ENCODE data around the gene ASF1A. TPM values are rescaled to one million over a fixed set of nuclear protein-coding genes. Genes with fewer than 3 reads are reported as not detected.

The ASF1A gene
- total RNA-seq, 2 experiments from 2014 or later: 37.3 to 46.0 TPM

GRCh38 chr6:118877806-118878205 is 16.1 kb upstream of the ASF1A start:
- DNase-seq (ENCODE audit: low spot score): no peak
- H3K4me3 ChIP-seq (ENCODE audit: low read depth, low read length, poor library complexity, severe bottlenecking): no peak overlapping the region
- POLR2A ChIA-PET: no interaction called here
- no peak overlapping the region for H3K4me2 ChIP-seq (ENCODE audit: low read length)
- H3K4me1 ChIP-seq (ENCODE audit: insufficient read depth, low read length, poor library complexity, severe bottlenecking): peaks cover 29% of the 10 kb centered on the region
- H3K9me3 ChIP-seq (ENCODE audit: low read length): no peaks in the 10 kb centered on the region
- no peaks in the 10 kb centered on the region for H4K20me1 ChIP-seq (ENCODE audit: insufficient read depth, low read length)
- TF ChIP-seq EZH2phosphoT487 (IDR thresholded peaks at IDR 0.05; ENCODE audit: borderline replicate concordance, low read depth, low read length) (no peak), CTCF (conservative IDR thresholded peaks at IDR 0.05; ENCODE audit: low read length) (no peak)
- H3K27ac ChIP-seq (ENCODE audit: low read depth, low read length, poor library complexity, severe bottlenecking): no peak overlapping the region
- intact Hi-C loops (cut with micrococcal nuclease; ENCODE audit: unreplicated experiment): no loop called here
- H3K79me2 ChIP-seq (ENCODE audit: insufficient read depth, low read depth, low read length): peaks cover 37% of the 10 kb centered on the region; the same call in 1 of the 2 replicates
- peaks cover 8% of the 10 kb centered on the region; the same call in 1 of the 2 replicates for H3K36me3 ChIP-seq (ENCODE audit: insufficient read depth, low read length)
- BruUV-seq (replicated peaks): no TSS peak
- CTCF ChIA-PET (ENCODE audit: unreplicated experiment): no interaction called here
- no peak overlapping the region for H2AFZ ChIP-seq (ENCODE audit: low read length)
- H3K9me2 ChIP-seq (ENCODE audit: insufficient read depth, low read length): no peaks in the 10 kb centered on the region

GRCh38 chr6:118881440-118882313 is 12.3 kb upstream of the ASF1A start:
- Histone ChIP-seq H3K79me2 (ENCODE audit: insufficient read depth, low read depth, low read length) (peaks cover 56% of the 10 kb centered on the region; the same call in 1 of the 2 replicates), H2AFZ (ENCODE audit: low read length) (peak overlapping the region; percentile 24; the same call in 1 of the 2 replicates), H3K4me1 (ENCODE audit: insufficient read depth, low read length, poor library complexity, severe bottlenecking) (peaks cover 46% of the 10 kb centered on the region), H3K9me3 (ENCODE audit: low read length) (no peaks in the 10 kb centered on the region), H4K20me1 (ENCODE audit: insufficient read depth, low read length) (no peaks in the 10 kb centered on the region), H3K36me3 (ENCODE audit: insufficient read depth, low read length) (0 out of 2 replicates have a peak, but pooled peaks cover 4% of the 10 kb centered on the region), H3K4me2 (ENCODE audit: low read length) (peak overlapping the region; percentile 80), H3K9me2 (ENCODE audit: insufficient read depth, low read length) (no peaks in the 10 kb centered on the region), H3K4me3 (ENCODE audit: low read depth, low read length, poor library complexity, severe bottlenecking) (peak overlapping the region; percentile 53), H3K27ac (ENCODE audit: low read depth, low read length, poor library complexity, severe bottlenecking) (peak overlapping the region; percentile 58)
- ChIA-PET CTCF (ENCODE audit: unreplicated experiment) (interaction anchor here (0.9 to 1.4 kb wide), 6 partner anchors 8 to 47 kb away, joined by 3 to 6 read pairs (median 3); partner anchors contain the start of gene ASF1A), POLR2A (interaction anchor here (0.5 to 3.7 kb wide), 8 partner anchors 8 to 566 kb away, joined by 3 to 88 read pairs (median 3); partner anchors contain the start of gene ASF1A)
- intact Hi-C loops (cut with micrococcal nuclease; ENCODE audit: unreplicated experiment): no loop called here
- DNase-seq (ENCODE audit: low spot score): peak; percentile 67
- no peak for TF ChIP-seq CTCF (conservative IDR thresholded peaks at IDR 0.05; ENCODE audit: low read length)
- no peak for TF ChIP-seq EZH2phosphoT487 (IDR thresholded peaks at IDR 0.05; ENCODE audit: borderline replicate concordance, low read depth, low read length)
- no TSS peak for BruUV-seq (replicated peaks)
